K562 (cell line): ENCODE results near the gene ADD2. TPM values are rescaled to one million over a fixed set of nuclear protein-coding genes. Genes with fewer than 3 reads are reported as not detected.

Experiments
- ATAC-seq: fragments of 200-7000 bp; cut with Tn5 transposase; 3 replicates; pipeline ENCODE4 v1.9.1; 2020; ENCODE audit warnings: moderate library complexity
- BruUV-seq: library from RNA; stranded (reverse); fragments of 400-500 nt; replicated peaks from 2 replicates; lab custom pipeline; 2021; lab: Mats Ljungman, UMichigan
- CTCF ChIA-PET: fragments of 300-600 bp; formaldehyde crosslinking; extraction: SDS; loops from one replicate; lab custom pipeline; 2021; ENCODE audit warnings: low intra/inter-chr PET ratio; lab: Yijun Ruan, JAX
- POLR2A ChIA-PET: fragments of 300-600, 350-650 bp; sonication (Branson Sonifier 250); formaldehyde crosslinking; extraction: SDS; loops from one replicate; lab custom pipeline; 2021; ENCODE audit warnings: antibody characterized with exemption, inconsistent platforms; lab: Yijun Ruan, JAX
- DNase-seq, 4 experiments: peaks; one replicate each; pipeline versions ENCODE4 v3.0.0 to v3.0.0-alpha.2; 2011 to 2018; ENCODE audit warnings: low spot score in 3 of 4, mixed read lengths in 3 of 4; ENCODE audit errors: extremely low read depth in 1 of 4
- FAIRE-seq: peaks from 2 replicates; lab custom pipeline; 2011; peaks lifted over from hg19 to GRCh38; lab: Jason Lieb, UNC
- H2AFZ ChIP-seq: 2 replicates; pipeline ENCODE4 v1.6.0; 2011; ENCODE audit warnings: low read depth, low read length, control low read depth, inconsistent platforms
- H3K27ac ChIP-seq: fragments of 200-600 bp; 3 replicates; pipeline ENCODE4 v1.8.0; 2011; ENCODE audit warnings: low read depth, mild to moderate bottlenecking, control low read depth, inconsistent platforms, low read length, moderate library complexity, mixed read lengths; ENCODE audit errors: extremely low read depth
- H3K27me3 ChIP-seq, 2 experiments: fragments of 300-600 bp in 1 of 2; 2 replicates in 1 of 2; 3 replicates in 1 of 2; pipeline versions ENCODE4 v1.6.0 to v1.8.0; 2011; ENCODE audit warnings: inconsistent platforms in 2 of 2, low read length in 2 of 2, mild to moderate bottlenecking in 1 of 2, mixed read lengths in 1 of 2, moderate library complexity in 1 of 2; ENCODE audit not compliant: control insufficient read depth in 2 of 2, insufficient read depth in 2 of 2
- H3K36me3 ChIP-seq: fragments of 300-600 bp; 3 replicates; pipeline ENCODE4 v1.8.0; 2011; ENCODE audit warnings: mild to moderate bottlenecking, low read length, inconsistent platforms; ENCODE audit not compliant: control insufficient read depth, insufficient read depth
- H3K4me1 ChIP-seq, 2 experiments: fragments of 200-600 bp in 1 of 2; replicated peaks in 1 of 2; 2 replicates in 1 of 2; 3 replicates in 1 of 2; pipeline versions ENCODE4 v1.5.1 to v1.8.0; 2011; ENCODE audit warnings: inconsistent platforms in 2 of 2, low read length in 2 of 2, mild to moderate bottlenecking in 1 of 2, mixed read lengths in 1 of 2, moderate library complexity in 1 of 2; ENCODE audit not compliant: control insufficient read depth in 2 of 2, insufficient read depth in 2 of 2
- H3K4me2 ChIP-seq: 2 replicates; pipeline ENCODE4 v1.6.1; 2011; ENCODE audit warnings: low read length, control low read depth, inconsistent platforms, mixed read lengths; ENCODE audit not compliant: insufficient read depth
- H3K4me3 ChIP-seq: fragments of 200-600 bp; sonication (generic), shearing (Covaris generic); 2 replicates; pipeline ENCODE4 v1.5.1; 2016; ENCODE audit warnings: control low read depth, inconsistent platforms
- H3K79me2 ChIP-seq: fragments of 200-600 bp; 3 replicates; pipeline ENCODE4 v1.8.0; 2011; ENCODE audit warnings: low read length, inconsistent platforms; ENCODE audit not compliant: control insufficient read depth, insufficient read depth
- H3K9ac ChIP-seq, 2 experiments: 2 replicates each; pipeline versions ENCODE4 v1.6.0 to v1.6.1; 2011; ENCODE audit warnings: low read depth in 2 of 2, low read length in 2 of 2, control low read depth in 1 of 2, inconsistent platforms in 1 of 2, mild to moderate bottlenecking in 1 of 2, mixed read lengths in 1 of 2; ENCODE audit not compliant: insufficient read depth in 1 of 2
- H3K9me1 ChIP-seq: one replicate; pipeline ENCODE4 v1.6.0; 2011; ENCODE audit warnings: inconsistent platforms, mild to moderate bottlenecking, low read length, moderate library complexity; ENCODE audit not compliant: control insufficient read depth, insufficient read depth
- H3K9me3 ChIP-seq: replicated peaks from 2 replicates; pipeline ENCODE4 v1.5.1; 2011; ENCODE audit warnings: low read depth, low read length, inconsistent platforms; ENCODE audit not compliant: control insufficient read depth, insufficient read depth
- H4K20me1 ChIP-seq: replicated peaks from 2 replicates; pipeline ENCODE4 v1.6.1; 2011; ENCODE audit warnings: low read length, inconsistent platforms, mixed read lengths; ENCODE audit not compliant: control insufficient read depth, insufficient read depth
- ADNP ChIP-seq: fragments of 200-800 bp; sonication (Bioruptor generic); IDR thresholded peaks from 2 replicates; pipeline ENCODE4 v1.6.1; 2016; ENCODE audit warnings: missing genetic modification characterization, missing compliant biosample characterization
- BCOR ChIP-seq: fragments of 450-650 bp; IDR thresholded peaks from 2 replicates; pipeline ENCODE4 v1.6.1; 2016
- CBX3 ChIP-seq, 2 experiments: IDR thresholded peaks; 1 replicate in 1 of 2; 2 replicates in 1 of 2; pipeline ENCODE4 v1.6.1; 2012; ENCODE audit warnings: inconsistent platforms in 2 of 2, low read length in 2 of 2, borderline replicate concordance in 1 of 2, control low read depth in 1 of 2
- CHD4 ChIP-seq: fragments of 200-600 bp; sonication (generic); IDR thresholded peaks from 3 replicates; pipeline ENCODE4 v1.6.1; 2012; ENCODE audit warnings: low read depth, mild to moderate bottlenecking, mixed read lengths, low read length, inconsistent platforms; ENCODE audit not compliant: insufficient read depth, insufficient replicate concordance, poor library complexity, severe bottlenecking
- FOS ChIP-seq: IDR thresholded peaks from 3 replicates; pipeline ENCODE4 v1.6.1; 2011; ENCODE audit not compliant: insufficient read length; ENCODE audit errors: extremely low read depth
- HDAC2 ChIP-seq: fragments of 450-650 bp; IDR thresholded peaks from 2 replicates; pipeline ENCODE4 v1.6.1; 2016; ENCODE audit warnings: mild to moderate bottlenecking
- HOXB6 ChIP-seq: fragments of 250-450 bp; sonication (Bioruptor Pico); IDR thresholded peaks from 2 replicates; pipeline ENCODE4 v1.5.1; 2022; ENCODE audit warnings: mild to moderate bottlenecking, borderline replicate concordance
- KDM1A ChIP-seq, 2 experiments: fragments of 450-650 bp; IDR thresholded peaks; 2 replicates each; pipeline ENCODE4 v1.6.1; 2016; ENCODE audit warnings: mild to moderate bottlenecking in 2 of 2
- PHF20 ChIP-seq: fragments of 450-650 bp; IDR thresholded peaks from 2 replicates; pipeline ENCODE4 v1.6.1; 2018; ENCODE audit not compliant: partially characterized antibody
- POLR2AphosphoS2 ChIP-seq: IDR thresholded peaks from 2 replicates; pipeline ENCODE4 v1.6.1; 2012; ENCODE audit warnings: low read length, improper control_type of control experiment
- RAD21 ChIP-seq, 2 experiments: fragments of 250-450 bp in 1 of 2; fragments of 450-650 bp in 1 of 2; sonication (Bioruptor Pico) in 1 of 2; formaldehyde crosslinking in 1 of 2; IDR thresholded peaks in 1 of 2; conservative IDR thresholded peaks in 1 of 2; 2 replicates each; pipeline versions ENCODE4 v1.4.0 to v1.8.0; 2020 to 2022; ENCODE audit warnings: mild to moderate bottlenecking in 2 of 2, moderate library complexity in 1 of 2
- RBM25 ChIP-seq: fragments of 200-400 bp; formaldehyde crosslinking; IDR thresholded peaks from 2 replicates; pipeline ENCODE4 v1.6.1; 2018; ENCODE audit warnings: low read length, low read depth, moderate library complexity; ENCODE audit not compliant: severe bottlenecking
- RCOR1 ChIP-seq, 2 experiments: IDR thresholded peaks; 2 replicates each; pipeline ENCODE4 v1.6.1; 2012; ENCODE audit warnings: low read depth in 2 of 2, low read length in 2 of 2, borderline replicate concordance in 1 of 2, improper control_type of control experiment in 1 of 2
- SMARCA5 ChIP-seq: fragments of 450-650 bp; IDR thresholded peaks from 2 replicates; pipeline ENCODE4 v1.6.1; 2016
- WGBS: fragments of 100-300 bp; shearing (Covaris generic); methylation state at CpG from one replicate; pipeline ENCODE4 v1.1.6; 2016; ENCODE audit warnings: low coverage, mixed read lengths; ENCODE audit not compliant: insufficient coverage; ENCODE audit errors: missing lambda C conversion rate; 5-methylcytosine and 5-hydroxymethylcytosine counted together
- in situ Hi-C: fragments of 300-500 bp; cut with MboI; formaldehyde crosslinking; loops from 4 replicates; pipeline ENCODE4 v1.15.0; 2018; ENCODE audit warnings: inconsistent platforms, mixed read lengths
- intact Hi-C: fragments of 100-400 bp; cut with micrococcal nuclease; formaldehyde crosslinking; loops from 2 replicates; pipeline ENCODE4 v1.14.2; 2022
- polyA plus RNA-seq, 8 experiments: library from polyadenylated mRNA; depleted of rRNA in 4 of 8; stranded (reverse) in 5 of 8; unstranded in 3 of 8; fragments of >200 nt; fragmentation: Nextera tagmentation in 2 of 8; fragmentation: Illumina TruSeq in 1 of 8; extraction: Ambion mirVana in 2 of 8; extraction: Trizol in 1 of 8; gene quantifications; 2 replicates each; pipeline versions ENCODE4 v1.2.1 to v1.2.3, GENCODE V29; 2011 to 2014; ENCODE audit warnings: inconsistent platforms in 1 of 8, missing spikeins in 1 of 8
- total RNA-seq, 7 experiments: library from RNA; depleted of rRNA in 6 of 7; stranded (reverse); fragments of >200 nt in 6 of 7; fragmentation: Illumina TruSeq in 2 of 7; extraction: Trizol in 2 of 7; gene quantifications; 2 replicates each; pipeline versions ENCODE4 v1.2.1 to v1.2.3, GENCODE V29; 2011 to 2021; ENCODE audit warnings: low replicate concordance in 1 of 7

The ADD2 gene
- total and polyA plus RNA-seq, 9 of the 15 experiments (the other 6 are each of a cell fraction or from before 2014, with no cell fraction given): 3.5 to 63.0 (median 36.2) TPM

DNA sequence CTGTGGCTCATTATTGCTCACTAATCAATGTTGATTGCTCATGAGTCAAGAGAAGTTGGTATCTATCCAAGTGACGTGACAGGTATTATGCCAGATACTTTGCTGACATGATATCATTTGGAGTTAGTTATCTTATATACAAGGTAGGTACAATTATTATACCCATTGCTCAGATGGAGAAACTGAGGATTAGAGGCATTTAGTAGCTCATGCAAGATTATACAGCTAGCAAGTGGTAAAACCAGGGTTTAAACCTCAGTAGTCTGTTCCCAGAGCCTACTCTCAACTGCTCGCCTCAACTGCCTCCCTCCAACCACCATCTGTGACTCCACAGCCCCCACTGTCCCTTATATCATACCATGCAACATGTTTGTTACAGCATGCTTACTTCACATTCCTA lies 16.3 kb upstream of the ADD2 start:
- no peaks in the 10 kb centered on the region for H4K20me1 ChIP-seq
- ChIA-PET POLR2A (interaction anchor here (0.9 to 1.4 kb wide), 3 partner anchors 16 to 124 kb away, joined by 3 to 5 read pairs (median 5); partner anchors contain the start of gene ADD2), CTCF (interaction anchor here (0.7 to 2.0 kb wide), 2 partner anchors 97 to 129 kb away, joined by 3 to 20 read pairs; no protein-coding TSS in a partner anchor)
- in situ Hi-C loops (loop anchor here (5.0 to 25.0 kb wide), 3 partner anchors 97 to 472 kb away; partner anchors contain the start of gene FAM136A), intact Hi-C loops (loop anchor here (10.0 kb wide), 1 partner anchor 440 kb away; no protein-coding TSS in a partner anchor)
- H3K36me3 ChIP-seq: no peaks in the 10 kb centered on the region
- no peak overlapping the region for H3K4me2 ChIP-seq
- no peaks in the 10 kb centered on the region for H3K79me2 ChIP-seq
- no peak overlapping the region for H3K9ac ChIP-seq
- H3K9me1 ChIP-seq: no peaks in the 10 kb centered on the region
- no peaks in the 10 kb centered on the region; a peak in 2 of 5 replicates for H3K4me1 ChIP-seq
- FAIRE-seq (no peak), DNase-seq (no peak), ATAC-seq (no peak)
- no peak overlapping the region for H3K27ac ChIP-seq
- H3K9me3 ChIP-seq: no peaks in the 10 kb centered on the region
- no TSS peak for BruUV-seq
- 50% methylated on average over 2 of the region's 2 CpGs for WGBS
- TF ChIP-seq KDM1A (IDR thresholded peaks at IDR 0.05) (peak; percentile 78 to 90), HDAC2 (peak; percentile 81; the same call in 1 of the 2 replicates), RBM25 (peak; percentile 97), POLR2AphosphoS2 (no peak), BCOR (peak; percentile 97), RCOR1 (IDR thresholded peaks at IDR 0.05; ENCODE audit: borderline replicate concordance in 1 of 2, low read depth in 2 of 2, low read length in 2 of 2) (peak in 1 of 2 experiments; percentile 11; a peak in 1 of 4 replicates), FOS (no peak), ADNP (peak; percentile 83), CBX3 (IDR thresholded peaks at IDR 0.05; ENCODE audit: borderline replicate concordance in 1 of 2, low read length in 2 of 2) (peak in 1 of 2 experiments; percentile 79; a peak in 1 of 3 replicates), SMARCA5 (peak; percentile 92), CHD4 (peak; percentile 61), RAD21 (CRISPR knock-in tag; conservative IDR thresholded peaks at IDR 0.05 in 1 of 2, IDR thresholded peaks at IDR 0.05 in 1 of 2) (no peak), HOXB6 (no peak), PHF20 (peak; percentile 32)
- H2AFZ ChIP-seq: no peak overlapping the region
- H3K27me3 ChIP-seq: peaks cover 3 to 10% of the 10 kb centered on the region in 2 experiments; a peak in 4 of 5 replicates
- no peak overlapping the region for H3K4me3 ChIP-seq
